ENCODE results near the gene ADCY2.

ADCY2 gene

DNA sequence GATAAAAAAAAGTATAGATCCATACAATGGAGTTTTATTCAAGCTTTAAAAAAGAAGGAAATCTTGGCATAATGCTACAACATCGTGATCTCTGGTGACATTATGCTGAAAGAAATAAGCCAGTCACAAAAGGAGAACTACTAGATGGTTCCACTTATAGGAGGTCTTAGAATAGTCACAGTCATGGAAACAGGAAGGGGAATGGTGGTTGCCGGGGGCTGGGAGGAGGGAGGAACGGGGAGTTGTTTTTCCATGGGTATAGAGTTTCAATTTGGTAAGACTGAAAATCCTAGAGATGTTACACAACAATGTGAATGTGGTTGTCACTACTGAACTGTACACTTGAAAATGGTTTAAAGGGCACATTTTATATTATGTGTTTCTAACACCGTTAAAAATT lies 360.5 kb downstream of the ADCY2 start:
- no peak overlapping the region for H3K4me3 ChIP-seq (ENCODE audit: low read depth, low read length)
- TF ChIP-seq, protein P1, sequence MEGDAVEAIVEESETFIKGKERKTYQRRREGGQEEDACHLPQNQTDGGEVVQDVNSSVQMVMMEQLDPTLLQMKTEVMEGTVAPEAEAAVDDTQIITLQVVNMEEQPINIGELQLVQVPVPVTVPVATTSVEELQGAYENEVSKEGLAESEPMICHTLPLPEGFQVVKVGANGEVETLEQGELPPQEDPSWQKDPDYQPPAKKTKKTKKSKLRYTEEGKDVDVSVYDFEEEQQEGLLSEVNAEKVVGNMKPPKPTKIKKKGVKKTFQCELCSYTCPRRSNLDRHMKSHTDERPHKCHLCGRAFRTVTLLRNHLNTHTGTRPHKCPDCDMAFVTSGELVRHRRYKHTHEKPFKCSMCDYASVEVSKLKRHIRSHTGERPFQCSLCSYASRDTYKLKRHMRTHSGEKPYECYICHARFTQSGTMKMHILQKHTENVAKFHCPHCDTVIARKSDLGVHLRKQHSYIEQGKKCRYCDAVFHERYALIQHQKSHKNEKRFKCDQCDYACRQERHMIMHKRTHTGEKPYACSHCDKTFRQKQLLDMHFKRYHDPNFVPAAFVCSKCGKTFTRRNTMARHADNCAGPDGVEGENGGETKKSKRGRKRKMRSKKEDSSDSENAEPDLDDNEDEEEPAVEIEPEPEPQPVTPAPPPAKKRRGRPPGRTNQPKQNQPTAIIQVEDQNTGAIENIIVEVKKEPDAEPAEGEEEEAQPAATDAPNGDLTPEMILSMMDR (IDR thresholded peaks at IDR 0.05; ENCODE audit: low read depth, low read length) = no peak

DNA sequence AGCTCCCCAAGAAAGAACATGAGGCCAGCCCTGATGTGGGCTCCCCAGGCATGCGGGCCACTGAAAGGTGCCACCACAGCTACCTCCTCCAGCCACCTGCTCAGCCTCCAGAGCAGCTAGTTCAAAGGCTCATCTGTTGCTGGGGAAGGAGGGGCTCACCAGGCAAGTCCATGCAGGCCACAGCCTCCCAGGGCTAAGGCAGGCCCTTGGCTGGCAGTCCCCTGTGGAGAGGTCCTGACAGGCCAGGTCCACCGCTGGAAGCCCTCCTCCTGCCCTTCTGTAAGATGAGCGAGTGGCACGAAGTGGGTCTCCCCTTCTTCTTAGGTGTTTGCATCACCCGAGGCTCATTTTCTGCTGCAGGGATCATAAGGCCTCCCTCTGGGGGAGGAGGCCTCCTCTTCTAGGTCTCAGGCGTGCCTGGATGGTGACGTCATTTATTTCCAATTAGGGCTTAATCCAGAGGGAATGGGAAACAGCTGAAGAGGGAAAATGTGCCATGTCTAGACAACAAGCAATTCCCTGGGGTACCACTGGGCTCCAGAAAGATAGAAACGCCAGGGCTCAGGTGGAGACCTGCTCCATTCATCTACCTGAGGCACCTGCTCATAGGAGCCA lies 363.4 kb downstream of the ADCY2 start:
- TF ChIP-seq, protein P1 (IDR thresholded peaks at IDR 0.05; ENCODE audit: low read depth, low read length) = no peak
- H3K4me3 ChIP-seq (ENCODE audit: low read depth, low read length) = no peak overlapping the region

DNA sequence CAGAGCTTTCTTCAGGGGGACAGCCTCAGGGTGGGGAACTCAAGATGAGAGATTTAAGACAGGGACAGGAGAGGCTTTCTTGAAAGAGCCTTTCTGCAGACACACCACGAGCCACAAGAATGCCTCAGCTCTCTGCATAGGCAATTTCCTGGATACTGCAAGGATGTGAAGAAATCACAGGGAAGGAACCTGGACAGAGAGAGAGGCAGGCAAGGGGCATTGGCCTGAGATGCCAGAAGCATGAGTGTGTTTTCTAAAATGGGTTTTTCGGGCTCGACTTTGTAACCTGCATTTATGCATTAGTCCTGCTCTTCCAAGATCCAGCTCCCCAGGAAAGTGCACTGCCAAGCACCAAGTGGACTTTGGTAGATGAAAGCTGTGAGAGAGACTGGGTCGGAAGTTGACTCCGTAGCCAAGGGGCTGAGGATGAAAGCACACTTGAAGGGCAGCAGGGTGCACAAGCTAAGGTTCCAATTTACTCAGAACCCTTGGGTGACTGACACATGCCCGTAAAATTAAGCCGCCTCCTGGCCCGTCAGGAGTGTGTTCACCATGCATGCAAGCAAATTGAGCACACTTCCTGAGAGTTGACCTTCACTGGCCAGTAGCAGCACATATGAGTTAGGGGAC lies 364.1 kb downstream of the ADCY2 start:
- TF ChIP-seq, protein P1 (IDR thresholded peaks at IDR 0.05; ENCODE audit: low read depth, low read length) = no peak
- H3K4me3 ChIP-seq (ENCODE audit: low read depth, low read length) = no peak overlapping the region

DNA sequence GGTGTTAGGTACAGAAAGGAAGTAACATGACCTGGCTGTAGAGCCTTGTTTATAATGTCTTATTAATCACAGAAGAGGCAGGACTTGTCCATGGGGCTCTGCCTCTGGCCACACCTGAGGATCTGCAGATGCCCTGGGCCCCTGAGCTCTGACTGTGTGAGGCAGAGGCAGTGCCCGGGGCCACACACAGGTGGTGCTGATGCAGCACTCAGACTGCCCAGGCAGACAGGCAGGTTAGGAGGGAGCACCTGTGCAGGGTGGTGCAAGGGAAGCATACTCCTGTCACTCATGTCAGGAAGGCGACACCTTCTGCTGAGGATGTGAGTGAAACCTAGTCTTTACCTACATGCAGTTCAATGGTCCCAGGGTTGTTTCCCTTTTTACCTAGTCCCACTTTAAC lies 366.3 kb downstream of the ADCY2 start:
- H3K4me3 ChIP-seq (ENCODE audit: low read depth, low read length) = no peak overlapping the region
- TF ChIP-seq, protein P1 (IDR thresholded peaks at IDR 0.05; ENCODE audit: low read depth, low read length) = no peak

DNA sequence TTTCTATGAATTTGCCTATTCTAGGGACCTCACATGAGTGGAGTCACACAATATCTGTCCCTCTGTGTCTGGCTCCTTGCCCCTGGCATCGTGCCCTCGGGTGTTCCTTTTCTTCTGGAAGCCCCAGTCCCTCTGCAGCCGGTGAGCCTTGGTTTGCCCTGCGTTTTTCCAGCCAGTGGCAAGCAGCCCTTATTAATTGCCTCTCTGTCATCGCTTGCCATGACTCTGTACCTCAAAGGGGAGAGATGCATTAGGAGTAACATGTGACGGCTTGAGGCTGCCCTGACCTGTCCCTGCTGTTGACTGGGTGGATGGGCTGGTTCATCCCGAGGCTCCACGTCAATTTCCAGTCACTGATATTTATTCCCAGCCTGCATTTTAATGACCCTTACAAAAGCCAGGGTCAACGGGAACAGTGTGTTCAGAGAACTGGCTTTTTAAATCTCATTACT lies 367.7 kb downstream of the ADCY2 start:
- TF ChIP-seq, protein P1 (IDR thresholded peaks at IDR 0.05; ENCODE audit: low read depth, low read length) = no peak
- H3K4me3 ChIP-seq (ENCODE audit: low read depth, low read length) = no peak overlapping the region

DNA sequence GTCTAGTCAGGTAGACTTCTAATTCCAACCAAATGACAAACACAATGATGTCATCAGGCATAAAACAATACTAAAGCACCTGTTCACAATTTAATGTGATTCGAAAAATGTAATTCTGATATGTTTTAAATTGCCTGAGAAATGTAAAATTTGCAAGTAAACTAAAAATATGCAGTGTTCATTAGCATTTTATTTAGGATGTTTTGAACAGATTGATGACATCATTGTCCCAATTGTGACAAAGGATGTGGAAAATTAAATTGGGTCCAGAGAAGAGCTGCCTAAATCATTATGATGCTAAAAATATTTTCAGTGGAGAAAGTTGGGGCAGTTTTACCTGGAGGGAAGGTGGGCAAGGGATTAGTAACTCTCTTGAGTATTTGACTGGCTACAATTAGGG lies 368.5 kb downstream of the ADCY2 start:
- TF ChIP-seq, protein P1 (IDR thresholded peaks at IDR 0.05; ENCODE audit: low read depth, low read length) = no peak
- no peak overlapping the region for H3K4me3 ChIP-seq (ENCODE audit: low read depth, low read length)

DNA sequence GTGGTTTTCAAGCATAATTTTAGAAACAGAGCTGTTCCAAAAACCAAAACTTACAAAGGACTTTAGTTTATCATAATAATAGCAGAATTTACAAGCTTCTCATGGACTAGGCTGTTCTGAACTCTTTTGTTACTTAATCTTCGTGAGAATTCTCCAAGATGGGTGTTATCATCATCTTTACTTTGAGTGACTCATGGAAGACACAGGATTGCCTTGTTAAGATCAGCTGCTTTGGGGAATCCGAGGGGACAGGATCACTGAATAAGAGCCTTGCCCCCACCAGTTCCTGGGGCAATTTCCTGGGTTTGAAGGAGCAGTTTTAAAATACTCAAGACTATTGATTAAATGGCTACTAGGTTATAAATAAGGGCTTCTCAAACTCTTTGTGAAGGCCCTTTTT lies 374.5 kb downstream of the ADCY2 start:
- TF ChIP-seq, protein P1 (IDR thresholded peaks at IDR 0.05; ENCODE audit: low read depth, low read length) = no peak
- no peak overlapping the region for H3K4me3 ChIP-seq (ENCODE audit: low read depth, low read length)
